T-helper 1 cell treated with Interleukin-12 subunit alpha and Interleukin-12 subunit beta and Interleukin-4 antibody, amounts not matched to agents 30 ng/mL and 1 ng/mL, for 36 hours (primary cell): ENCODE data around the gene GRK5. TPM values are rescaled to one million over a fixed set of nuclear protein-coding genes. Genes with fewer than 3 reads are reported as not detected.
"Not testable (repeated sequence)": the region's sequence is repeated elsewhere in the genome, so short reads cannot be mapped to it uniquely, and the experiment has no call there.

ENCODE experiments used
- intact Hi-C: fragments of 100-400 bp; cut with micrococcal nuclease; formaldehyde crosslinking; loops from one replicate; pipeline ENCODE4 v1.15.1; 2024
- total RNA-seq: library from RNA; stranded (reverse); gene quantifications from 2 replicates; pipeline ENCODE4 v1.2.3, GENCODE V29; 2022

Gene GRK5
- total RNA-seq, 1 donor from 2014 or later: 50.1 TPM

DNA sequence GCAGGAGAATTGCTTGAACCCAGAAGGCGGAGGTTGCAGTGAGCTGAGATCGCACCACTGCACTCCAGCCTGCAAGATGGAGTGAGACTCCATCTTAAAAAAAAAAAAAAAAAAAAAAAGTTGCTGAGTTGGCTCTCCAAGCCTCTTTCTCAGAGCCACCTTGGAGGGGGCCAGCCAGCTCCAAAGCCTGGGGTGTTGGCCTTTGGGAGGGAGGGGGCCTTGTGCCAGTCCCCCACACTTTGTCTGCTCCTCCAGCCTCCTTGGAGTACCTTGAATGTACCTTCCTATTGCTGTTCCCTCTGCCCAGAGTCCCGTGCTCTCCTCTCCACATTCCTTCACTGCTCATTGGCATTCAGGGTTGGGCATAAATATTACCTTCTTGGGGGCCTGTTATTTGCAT lies 62.4 kb downstream of the GRK5 start:
- intact Hi-C loops: loop anchor here (1.0 to 5.0 kb wide), 10 partner anchors 16 to 381 kb away; partner anchors contain the start of genes BAG3, EIF3A and PRDX3

GRCh38 chr10:119270762-119271366 lies 63.5 kb downstream of the GRK5 start:
- intact Hi-C loops: no loop called here

- intact Hi-C loops: not testable (repeated sequence)
These were observed 65.0 kb downstream of the GRK5 start for GRCh38 chr10:119272338-119272734.

GRCh38 chr10:119272736-119273135 lies 65.4 kb downstream of the GRK5 start:
- intact Hi-C loops: no loop called here

GRCh38 chr10:119273413-119273812 lies 66.0 kb downstream of the GRK5 start:
- intact Hi-C loops: no loop called here

GRCh38 chr10:119274519-119275045 lies 67.2 kb downstream of the GRK5 start:
- intact Hi-C loops: no loop called here

- intact Hi-C loops: no loop called here
These were observed 67.7 kb downstream of the GRK5 start for GRCh38 chr10:119275085-119275484.

DNA sequence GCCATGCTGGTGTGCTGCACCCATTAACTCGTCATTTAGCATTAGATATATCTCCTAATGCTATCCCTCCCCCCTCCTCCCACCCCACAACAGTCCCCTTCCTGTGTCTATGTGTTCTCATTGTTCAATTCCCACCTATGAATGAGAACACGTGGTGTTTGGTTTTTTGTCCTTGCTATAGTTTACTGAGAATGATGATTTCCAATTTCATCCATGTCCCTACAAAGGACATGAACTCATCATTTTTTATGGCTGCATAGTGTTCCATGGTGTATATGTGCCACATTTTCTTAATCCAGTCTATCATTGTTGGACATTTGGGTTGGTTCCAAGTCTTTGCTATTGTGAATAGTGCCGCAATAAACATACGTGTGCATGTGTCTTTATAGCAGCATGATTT lies 68.8 kb downstream of the GRK5 start:
- intact Hi-C loops: not testable (repeated sequence)

DNA sequence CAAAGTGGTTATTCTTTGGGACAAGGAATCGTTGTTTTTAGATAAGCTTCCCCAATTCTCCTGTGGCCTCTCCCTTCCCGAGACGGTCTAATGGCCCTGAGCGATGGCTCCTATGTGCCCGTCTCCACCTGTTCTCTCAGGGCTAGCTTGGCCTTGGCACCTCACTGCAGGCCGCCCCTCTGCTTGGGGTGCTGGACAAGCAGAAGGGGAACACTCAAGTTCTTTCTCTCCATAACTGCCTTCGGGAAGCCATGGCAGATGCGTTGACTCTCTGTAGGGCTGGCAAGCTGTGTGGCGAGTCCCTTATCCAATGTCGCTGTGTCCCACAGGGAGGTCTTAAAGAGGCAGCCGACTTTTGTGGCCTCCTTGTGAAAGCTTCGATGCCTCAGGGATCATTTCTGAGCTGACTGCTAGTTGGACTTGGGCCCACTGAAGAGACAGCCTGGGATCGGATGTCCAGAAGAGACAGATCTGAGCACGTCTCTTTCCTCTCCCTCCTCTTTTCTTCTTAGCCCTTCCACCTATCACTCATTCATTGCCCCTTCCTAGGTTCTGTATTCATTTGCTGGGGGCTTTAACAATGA lies 70.8 kb downstream of the GRK5 start:
- intact Hi-C loops: no loop called here

GRCh38 chr10:119279441-119279840 lies 72.1 kb downstream of the GRK5 start:
- intact Hi-C loops: no loop called here

DNA sequence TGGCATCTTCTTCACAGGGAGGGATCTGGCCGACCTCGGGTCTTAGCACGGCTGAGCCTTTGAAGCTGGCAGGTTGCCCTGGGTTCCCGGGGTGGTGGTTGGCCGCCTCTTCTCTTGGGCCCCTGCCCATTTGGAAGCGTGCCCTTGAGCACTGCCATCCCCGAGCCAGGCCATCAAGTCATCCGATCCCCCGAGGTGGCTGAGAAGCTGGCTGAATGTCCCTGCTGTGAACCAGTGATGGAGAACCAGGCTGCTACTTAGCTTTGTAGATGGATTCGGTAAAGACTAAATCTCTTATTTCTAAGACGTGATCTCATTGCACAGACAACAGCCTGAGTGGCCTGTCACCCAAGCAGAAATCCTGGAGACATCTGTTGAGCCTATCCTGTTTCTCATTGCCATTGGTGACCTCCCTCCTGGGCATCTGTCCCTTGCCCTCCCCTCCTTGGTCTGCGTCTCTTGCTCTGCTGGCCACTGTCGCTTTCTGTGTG lies 74.3 kb downstream of the GRK5 start:
- intact Hi-C loops: no loop called here

- intact Hi-C loops: no loop called here
These were observed 75.1 kb downstream of the GRK5 start for GRCh38 chr10:119282446-119282845.

- intact Hi-C loops: no loop called here
These were observed 76.0 kb downstream of the GRK5 start for GRCh38 chr10:119283387-119283786.

- intact Hi-C loops: no loop called here
These were observed 76.4 kb downstream of the GRK5 start for GRCh38 chr10:119283818-119284217.

DNA sequence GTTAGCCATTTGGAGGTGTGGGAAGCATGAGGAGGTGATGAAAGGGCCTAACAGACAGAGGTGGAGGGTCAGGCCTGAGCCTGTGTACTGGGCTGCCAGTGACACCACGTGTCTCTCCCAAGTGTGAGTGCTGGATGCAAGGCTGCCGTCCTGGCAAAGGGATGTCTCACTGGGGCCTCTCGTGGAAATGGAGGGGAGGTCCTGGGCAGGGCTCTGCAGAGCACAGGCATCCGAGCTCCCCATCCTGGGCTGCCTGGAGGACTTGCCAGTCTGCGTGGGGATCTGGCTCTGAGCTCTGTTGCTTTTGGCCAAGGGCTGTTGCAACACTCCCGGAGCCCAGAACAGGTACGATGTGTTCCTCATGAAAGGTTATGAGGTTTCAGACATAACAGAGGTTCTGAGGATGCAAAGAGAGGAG lies 77.3 kb downstream of the GRK5 start:
- intact Hi-C loops: loop anchor here (1.0 kb wide), 2 partner anchors 15 to 22 kb away; no protein-coding TSS in a partner anchor

GRCh38 chr10:119285495-119286267 lies 78.3 kb downstream of the GRK5 start:
- intact Hi-C loops: loop anchor here (1.0 kb wide), 4 partner anchors 16 to 73 kb away; no protein-coding TSS in a partner anchor

DNA sequence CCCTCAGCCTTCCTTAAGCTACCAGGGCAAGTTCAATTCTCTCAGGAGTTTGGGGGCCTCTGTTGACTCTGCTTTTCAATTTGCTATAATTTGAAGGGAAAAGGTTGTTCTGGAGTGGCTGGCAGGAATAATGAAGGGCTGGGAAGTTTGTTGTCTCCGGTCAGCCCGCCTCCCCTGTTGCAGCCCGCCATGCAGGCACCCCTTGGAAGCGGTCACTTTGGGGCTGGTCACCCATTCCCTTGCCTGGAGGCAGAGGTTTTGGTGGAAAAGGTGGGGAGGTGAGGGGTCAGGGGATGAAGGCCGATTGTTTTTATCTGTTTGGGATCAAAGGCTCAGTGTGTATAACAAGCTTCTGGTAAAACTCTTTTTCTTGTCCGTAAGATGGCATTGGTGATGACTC lies 79.1 kb downstream of the GRK5 start:
- intact Hi-C loops: loop anchor here (1.0 kb wide), 2 partner anchors 15 to 74 kb away; no protein-coding TSS in a partner anchor

DNA sequence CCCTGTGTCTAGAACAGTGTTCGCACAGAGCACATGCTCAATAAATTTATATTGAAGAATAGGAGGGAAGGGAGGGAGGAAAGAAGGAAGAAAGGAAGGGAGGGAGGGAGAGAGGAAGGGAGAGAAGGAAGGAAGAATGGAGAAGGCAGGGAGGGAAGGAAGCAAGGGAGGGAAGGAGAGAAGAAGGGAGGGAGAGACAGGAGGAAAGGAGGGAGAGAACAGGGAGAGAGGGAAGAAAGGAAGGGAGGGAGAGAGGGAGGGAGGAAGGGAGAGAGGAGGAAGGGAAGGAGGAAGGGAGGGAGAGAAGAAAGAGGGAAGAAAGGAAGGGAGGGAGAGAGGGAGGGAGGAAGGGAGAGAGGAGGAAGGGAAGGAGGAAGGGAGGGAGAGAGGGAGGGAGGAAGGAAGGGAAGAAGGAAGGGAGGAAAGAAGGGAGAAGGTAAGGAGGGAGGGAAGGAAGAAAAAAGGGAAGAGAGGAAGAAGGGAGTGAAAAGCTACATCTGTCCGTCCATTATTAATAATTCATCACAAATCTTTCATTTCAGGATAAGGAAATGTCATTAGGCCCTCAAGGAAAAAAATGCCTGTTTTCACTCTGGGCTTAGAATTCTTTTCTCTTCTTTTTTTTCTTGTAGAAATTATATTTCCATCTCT lies 79.7 kb downstream of the GRK5 start:
- intact Hi-C loops: loop anchor here (1.0 kb wide), 2 partner anchors 14 to 75 kb away; no protein-coding TSS in a partner anchor

GRCh38 chr10:119288574-119289001 lies 81.2 kb downstream of the GRK5 start:
- intact Hi-C loops: no loop called here

DNA sequence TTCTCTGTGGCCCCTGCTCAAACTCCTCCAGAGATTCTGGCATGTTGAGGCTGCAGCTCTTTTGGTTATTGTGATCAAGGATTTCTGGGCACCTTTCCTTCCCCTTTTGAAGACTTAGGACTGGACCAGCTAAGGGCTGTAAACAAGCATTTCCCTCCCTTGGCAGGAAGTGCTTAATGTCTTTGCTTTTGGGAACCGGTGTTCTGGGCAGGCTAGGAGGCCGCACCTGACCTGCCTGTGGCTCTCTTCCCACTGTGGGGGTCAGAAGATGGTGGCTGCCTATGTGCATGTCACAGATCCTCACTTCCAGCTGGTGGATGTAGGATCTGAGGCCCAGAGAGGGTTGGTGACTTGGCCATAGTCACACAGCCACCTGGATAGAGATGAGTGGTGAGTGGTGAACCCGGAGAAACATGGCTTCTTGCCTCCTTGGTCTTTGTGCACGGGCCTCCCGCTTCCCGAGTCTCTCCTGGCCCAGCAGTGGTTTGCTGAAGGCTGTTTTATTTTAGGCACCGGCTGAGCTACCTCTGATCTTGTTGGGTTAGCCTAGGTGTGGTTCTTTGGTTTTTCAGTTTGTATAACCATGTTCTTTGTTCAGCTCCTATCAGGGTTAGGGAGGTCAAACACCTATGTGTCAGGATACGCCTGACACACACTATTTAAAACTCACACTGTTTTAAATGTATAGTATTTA lies 82.0 kb downstream of the GRK5 start:
- intact Hi-C loops: no loop called here
